Hepatocyte (in vitro differentiated cells): ENCODE measurements around the gene KCNQ5.

Experiments
- EZH2 ChIP-seq: fragments of 200-600 bp; sonication (generic); IDR thresholded peaks from 2 replicates; pipeline ENCODE4 v1.6.1; 2016; ENCODE audit warnings: antibody characterized with exemption, mild to moderate bottlenecking, borderline replicate concordance
- EZH2phosphoT487 ChIP-seq: fragments of 200-600 bp; sonication (generic); IDR thresholded peaks from one replicate; pipeline ENCODE4 v1.6.1; 2018; ENCODE audit warnings: antibody characterized with exemption, mild to moderate bottlenecking, low read depth, moderate library complexity; ENCODE audit not compliant: unreplicated experiment, severe bottlenecking
- TF ChIP-seq, protein P1 (sequence below): fragments of 200-600 bp; sonication (generic); IDR thresholded peaks from 2 replicates; pipeline ENCODE4 v1.5.1; 2016; ENCODE audit warnings: antibody characterized with exemption, mild to moderate bottlenecking; ENCODE audit not compliant: poor library complexity

GRCh38 chr6:72969666-72970065, 347.8 kb downstream of the KCNQ5 start:
- TF ChIP-seq EZH2 (no peak), EZH2phosphoT487 (no peak)
- TF ChIP-seq, protein P1, sequence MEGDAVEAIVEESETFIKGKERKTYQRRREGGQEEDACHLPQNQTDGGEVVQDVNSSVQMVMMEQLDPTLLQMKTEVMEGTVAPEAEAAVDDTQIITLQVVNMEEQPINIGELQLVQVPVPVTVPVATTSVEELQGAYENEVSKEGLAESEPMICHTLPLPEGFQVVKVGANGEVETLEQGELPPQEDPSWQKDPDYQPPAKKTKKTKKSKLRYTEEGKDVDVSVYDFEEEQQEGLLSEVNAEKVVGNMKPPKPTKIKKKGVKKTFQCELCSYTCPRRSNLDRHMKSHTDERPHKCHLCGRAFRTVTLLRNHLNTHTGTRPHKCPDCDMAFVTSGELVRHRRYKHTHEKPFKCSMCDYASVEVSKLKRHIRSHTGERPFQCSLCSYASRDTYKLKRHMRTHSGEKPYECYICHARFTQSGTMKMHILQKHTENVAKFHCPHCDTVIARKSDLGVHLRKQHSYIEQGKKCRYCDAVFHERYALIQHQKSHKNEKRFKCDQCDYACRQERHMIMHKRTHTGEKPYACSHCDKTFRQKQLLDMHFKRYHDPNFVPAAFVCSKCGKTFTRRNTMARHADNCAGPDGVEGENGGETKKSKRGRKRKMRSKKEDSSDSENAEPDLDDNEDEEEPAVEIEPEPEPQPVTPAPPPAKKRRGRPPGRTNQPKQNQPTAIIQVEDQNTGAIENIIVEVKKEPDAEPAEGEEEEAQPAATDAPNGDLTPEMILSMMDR = no peak
